RWPE1 (cell line): ENCODE measurements around the gene SUPT4H1.

Experiments
- CTCF ChIA-PET: fragments of 350-600 bp; sonication (Branson Sonifier 250); formaldehyde crosslinking; extraction: SDS; loops from one replicate; lab custom pipeline; 2021; lab: Yijun Ruan, JAX
- POLR2A ChIA-PET: fragments of 400-600 bp; formaldehyde crosslinking; extraction: SDS; loops from one replicate; lab custom pipeline; 2020; ENCODE audit warnings: antibody characterized with exemption; ENCODE audit not compliant: low non-redundant PET; lab: Yijun Ruan, JAX
- DNase-seq: peaks from one replicate; pipeline ENCODE4 v3.0.0; 2012; ENCODE audit warnings: low spot score
- H3K27ac ChIP-seq: fragments of 450-650 bp; 2 replicates; pipeline ENCODE4 v1.5.1; 2017
- CTCF ChIP-seq: fragments of 450-650 bp; conservative IDR thresholded peaks from 2 replicates; pipeline ENCODE4 v1.5.1; 2017; ENCODE audit warnings: low read depth, mild to moderate bottlenecking

SUPT4H1 gene

GRCh38 chr17:58351182-58351581, 819 bp downstream of the SUPT4H1 start:
- H3K27ac ChIP-seq, result no peak overlapping the region
- POLR2A ChIA-PET, result interaction anchor here (0.6 to 2.5 kb wide), 3 partner anchors 58 to 66 kb away, joined by 5 to 21 read pairs (median 7); partner anchors contain the start of gene RNF43
- CTCF ChIA-PET, result interaction anchor here (0.6 to 1.5 kb wide), 6 partner anchors 15 to 366 kb away, joined by 3 to 6 read pairs (median 4); partner anchors contain the start of gene RNF43
- TF ChIP-seq CTCF, result no peak
- no peak for DNase-seq

- TF ChIP-seq CTCF, result no peak
- DNase-seq, result no peak
- CTCF ChIA-PET, result no interaction called here
- H3K27ac ChIP-seq, result no peak overlapping the region
- POLR2A ChIA-PET, result no interaction called here
Observed at GRCh38 chr17:58348038-58348437, 4.0 kb downstream of the SUPT4H1 start.

GRCh38 chr17:58345500-58345899, 6.5 kb downstream of the SUPT4H1 start:
- ChIA-PET POLR2A (no interaction called here), CTCF (interaction anchor here (1.1 kb wide), 1 partner anchor 72 kb away, joined by 4 read pairs; the partner anchor contains the start of gene RNF43)
- TF ChIP-seq CTCF, result no peak
- no peak overlapping the region for H3K27ac ChIP-seq
- no peak for DNase-seq

- ChIA-PET POLR2A (no interaction called here), CTCF (interaction anchor here (0.6 to 1.1 kb wide), 2 partner anchors 10 to 73 kb away, joined by 3 to 4 read pairs; partner anchors contain the start of gene RNF43)
- H3K27ac ChIP-seq, result no peak overlapping the region
- no peak for TF ChIP-seq CTCF
- no peak for DNase-seq
Observed at GRCh38 chr17:58344791-58345157, 7.2 kb downstream of the SUPT4H1 start.

- H3K27ac ChIP-seq, result peak overlapping the region; percentile 11
- CTCF ChIA-PET, result interaction anchor here (0.6 to 1.0 kb wide), 4 partner anchors 10 to 118 kb away, joined by 3 read pairs; partner anchors contain the start of gene RNF43
- no peak for TF ChIP-seq CTCF
- DNase-seq, result no peak
- POLR2A ChIA-PET, result no interaction called here
Observed at GRCh38 chr17:58344047-58344790, 7.8 kb downstream of the SUPT4H1 start.

GRCh38 chr17:58343131-58343530, 8.9 kb downstream of the SUPT4H1 start:
- POLR2A ChIA-PET, result no interaction called here
- H3K27ac ChIP-seq, result no peak overlapping the region
- DNase-seq, result no peak
- CTCF ChIA-PET, result interaction anchor here (0.7 to 0.8 kb wide), 2 partner anchors 119 to 903 kb away, joined by 3 to 4 read pairs; no protein-coding TSS in a partner anchor
- TF ChIP-seq CTCF, result no peak
